ENCODE data around the gene PHLDB3. TPM values are rescaled to one million over a fixed set of nuclear protein-coding genes. Genes with fewer than 3 reads are reported as not detected.
"Not testable (repeated sequence)": the region's sequence is repeated elsewhere in the genome, so short reads cannot be mapped to it uniquely, and the experiment has no call there.

Gene PHLDB3
- total and polyA plus RNA-seq, 2 of the 13 experiments (the other 11 are each of a cell fraction or from before 2014, with no cell fraction given): 11.3 to 14.5 TPM

DNA sequence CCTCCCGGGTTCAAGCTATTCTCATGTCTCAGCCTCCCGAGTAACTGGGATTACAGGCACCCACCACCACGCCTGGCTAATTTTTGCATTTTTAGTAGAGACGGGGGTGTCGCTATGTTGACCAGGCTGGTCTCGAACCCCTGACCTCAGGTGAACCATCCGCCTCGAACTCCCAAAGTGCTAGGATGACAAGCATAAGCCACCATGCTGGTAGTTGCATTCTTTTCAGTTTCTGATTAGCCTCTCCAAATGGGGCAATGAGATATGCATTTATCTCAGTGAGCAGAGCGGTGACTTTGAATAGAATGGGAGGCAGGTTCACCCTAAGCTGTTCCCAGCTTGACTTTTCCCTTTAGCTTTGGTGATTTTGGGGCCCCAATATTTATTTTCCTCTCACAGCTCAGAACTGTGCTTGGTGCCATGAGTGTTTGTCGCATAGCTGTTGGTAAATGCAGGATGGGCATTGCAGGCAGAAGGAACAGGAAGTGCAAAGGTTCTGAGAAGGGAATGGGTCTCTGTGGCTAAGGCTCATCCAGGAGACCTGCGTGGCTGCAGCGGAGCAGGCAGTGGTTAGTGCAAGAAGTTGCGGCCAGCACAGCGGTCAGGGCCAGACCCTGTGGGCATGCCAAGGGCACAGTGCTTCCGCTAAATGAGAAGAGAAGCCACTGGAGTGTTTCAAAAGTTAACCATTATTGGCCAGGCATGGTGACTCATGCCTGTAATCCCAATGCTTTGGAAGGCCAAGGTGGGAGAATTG, 59.8 kb downstream of the PHLDB3 start:
- H3K36me3 ChIP-seq (replicated peaks in 1 of 2; ENCODE audit: control insufficient read depth in 1 of 2, insufficient read depth in 2 of 2, low read length in 2 of 2): no peaks in the 10 kb centered on the region
- TF ChIP-seq FOSL2 (CRISPR knock-in tag; IDR thresholded peaks at IDR 0.05): peak; percentile 21; the same call in 1 of the 2 replicates
- TF ChIP-seq, protein P1, sequence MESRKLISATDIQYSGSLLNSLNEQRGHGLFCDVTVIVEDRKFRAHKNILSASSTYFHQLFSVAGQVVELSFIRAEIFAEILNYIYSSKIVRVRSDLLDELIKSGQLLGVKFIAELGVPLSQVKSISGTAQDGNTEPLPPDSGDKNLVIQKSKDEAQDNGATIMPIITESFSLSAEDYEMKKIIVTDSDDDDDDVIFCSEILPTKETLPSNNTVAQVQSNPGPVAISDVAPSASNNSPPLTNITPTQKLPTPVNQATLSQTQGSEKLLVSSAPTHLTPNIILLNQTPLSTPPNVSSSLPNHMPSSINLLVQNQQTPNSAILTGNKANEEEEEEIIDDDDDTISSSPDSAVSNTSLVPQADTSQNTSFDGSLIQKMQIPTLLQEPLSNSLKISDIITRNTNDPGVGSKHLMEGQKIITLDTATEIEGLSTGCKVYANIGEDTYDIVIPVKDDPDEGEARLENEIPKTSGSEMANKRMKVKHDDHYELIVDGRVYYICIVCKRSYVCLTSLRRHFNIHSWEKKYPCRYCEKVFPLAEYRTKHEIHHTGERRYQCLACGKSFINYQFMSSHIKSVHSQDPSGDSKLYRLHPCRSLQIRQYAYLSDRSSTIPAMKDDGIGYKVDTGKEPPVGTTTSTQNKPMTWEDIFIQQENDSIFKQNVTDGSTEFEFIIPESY (CRISPR knock-in tag; IDR thresholded peaks at IDR 0.05): peak; percentile 73
- TF ChIP-seq, protein P2, sequence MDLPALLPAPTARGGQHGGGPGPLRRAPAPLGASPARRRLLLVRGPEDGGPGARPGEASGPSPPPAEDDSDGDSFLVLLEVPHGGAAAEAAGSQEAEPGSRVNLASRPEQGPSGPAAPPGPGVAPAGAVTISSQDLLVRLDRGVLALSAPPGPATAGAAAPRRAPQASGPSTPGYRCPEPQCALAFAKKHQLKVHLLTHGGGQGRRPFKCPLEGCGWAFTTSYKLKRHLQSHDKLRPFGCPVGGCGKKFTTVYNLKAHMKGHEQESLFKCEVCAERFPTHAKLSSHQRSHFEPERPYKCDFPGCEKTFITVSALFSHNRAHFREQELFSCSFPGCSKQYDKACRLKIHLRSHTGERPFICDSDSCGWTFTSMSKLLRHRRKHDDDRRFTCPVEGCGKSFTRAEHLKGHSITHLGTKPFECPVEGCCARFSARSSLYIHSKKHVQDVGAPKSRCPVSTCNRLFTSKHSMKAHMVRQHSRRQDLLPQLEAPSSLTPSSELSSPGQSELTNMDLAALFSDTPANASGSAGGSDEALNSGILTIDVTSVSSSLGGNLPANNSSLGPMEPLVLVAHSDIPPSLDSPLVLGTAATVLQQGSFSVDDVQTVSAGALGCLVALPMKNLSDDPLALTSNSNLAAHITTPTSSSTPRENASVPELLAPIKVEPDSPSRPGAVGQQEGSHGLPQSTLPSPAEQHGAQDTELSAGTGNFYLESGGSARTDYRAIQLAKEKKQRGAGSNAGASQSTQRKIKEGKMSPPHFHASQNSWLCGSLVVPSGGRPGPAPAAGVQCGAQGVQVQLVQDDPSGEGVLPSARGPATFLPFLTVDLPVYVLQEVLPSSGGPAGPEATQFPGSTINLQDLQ (CRISPR knock-in tag; IDR thresholded peaks at IDR 0.05): no peak
- no peak overlapping the region for H2AFZ ChIP-seq (ENCODE audit: low read length)
- ATAC-seq: no peak
- CTCF ChIA-PET (ENCODE audit: low intra/inter-chr PET ratio, low total read pairs): interaction anchor here (6.0 kb wide), 1 partner anchor 75 kb away, joined by 109 read pairs; no protein-coding TSS in a partner anchor
- H3K79me2 ChIP-seq (ENCODE audit: insufficient read depth, low read length): no peaks in the 10 kb centered on the region
- no peak overlapping the region for H3K27ac ChIP-seq (ENCODE audit: extremely low read length, insufficient read depth, low read length)
- no peak overlapping the region for H3K4me2 ChIP-seq (ENCODE audit: low read depth, low read length)
- BruUV-seq (replicated peaks): no TSS peak
- intact Hi-C loops (cut with micrococcal nuclease; ENCODE audit: unreplicated experiment) (no loop called here), in situ Hi-C loops (cut with HindIII; ENCODE audit: extremely low pct_ligation_motif_present, low pct_unique_long_range_greater_than_20kb) (loop anchor here (5.0 kb wide), 1 partner anchor 78 kb away; no protein-coding TSS in a partner anchor)
- no peak overlapping the region for H3K4me3 ChIP-seq (replicated peaks in 1 of 3; ENCODE audit: insufficient read depth in 1 of 3, low read depth in 2 of 3, low read length in 3 of 3)
- peaks cover 1 to 2% of the 10 kb centered on the region in 2 experiments; a peak in 1 of 5 replicates for H3K27me3 ChIP-seq (ENCODE audit: control insufficient read depth in 1 of 2, insufficient read depth in 2 of 2, low read length in 2 of 2)
- no peak for DNase-seq (ENCODE audit: low spot score)
- H3K9ac ChIP-seq (ENCODE audit: insufficient read depth, low read depth, low read length): no peak overlapping the region
- no peaks in the 10 kb centered on the region for H4K20me1 ChIP-seq (ENCODE audit: insufficient read depth, low read length)
- peaks cover 9% of the 10 kb centered on the region; the same call in 1 of the 2 replicates for H3K4me1 ChIP-seq (ENCODE audit: insufficient read depth, low read length)
- WGBS (ENCODE audit: low lambda C conversion rate): 73% methylated on average over 14 of the region's 15 CpGs
- no peaks in the 10 kb centered on the region for H3K9me3 ChIP-seq (ENCODE audit: low read length)
- POLR2A ChIA-PET: no interaction called here
- FAIRE-seq: no peak

DNA sequence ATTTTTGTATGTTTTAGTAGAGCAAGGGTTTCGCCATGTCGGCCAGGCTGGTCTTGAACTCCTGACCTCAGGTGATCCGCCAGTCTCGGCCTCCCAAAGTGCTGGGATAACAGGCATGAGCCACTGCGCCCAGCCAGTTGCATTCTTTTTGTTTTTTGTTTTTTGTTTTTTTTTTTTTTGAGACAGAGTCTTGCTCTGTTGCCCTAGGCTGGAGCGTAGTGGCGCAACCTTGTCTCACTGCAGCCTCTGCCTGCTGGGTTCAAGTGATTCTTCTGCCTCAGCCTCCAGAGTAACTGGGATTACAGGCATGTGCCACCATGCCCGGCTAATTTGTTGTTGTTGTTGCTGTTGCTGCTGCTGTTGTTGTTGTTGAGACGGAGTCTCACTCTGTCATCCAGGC, 60.5 kb downstream of the PHLDB3 start:
- ATAC-seq; intact Hi-C loops (cut with micrococcal nuclease; ENCODE audit: unreplicated experiment); H3K4me3 ChIP-seq (replicated peaks in 1 of 3; ENCODE audit: insufficient read depth in 1 of 3, low read depth in 2 of 3, low read length in 3 of 3); in situ Hi-C loops (cut with HindIII; ENCODE audit: extremely low pct_ligation_motif_present, low pct_unique_long_range_greater_than_20kb); H3K9ac ChIP-seq (ENCODE audit: insufficient read depth, low read depth, low read length); H3K9me3 ChIP-seq (ENCODE audit: low read length); H3K36me3 ChIP-seq (replicated peaks in 1 of 2; ENCODE audit: control insufficient read depth in 1 of 2, insufficient read depth in 2 of 2, low read length in 2 of 2); DNase-seq (ENCODE audit: low spot score); FAIRE-seq; BruUV-seq (replicated peaks); H2AFZ ChIP-seq (ENCODE audit: low read length); H3K27me3 ChIP-seq (ENCODE audit: control insufficient read depth in 1 of 2, insufficient read depth in 2 of 2, low read length in 2 of 2); H3K4me1 ChIP-seq (ENCODE audit: insufficient read depth, low read length); H3K27ac ChIP-seq (ENCODE audit: extremely low read length, insufficient read depth, low read length); H4K20me1 ChIP-seq (ENCODE audit: insufficient read depth, low read length); H3K79me2 ChIP-seq (ENCODE audit: insufficient read depth, low read length); H3K4me2 ChIP-seq (ENCODE audit: low read depth, low read length); POLR2A ChIA-PET: not testable (repeated sequence)
- CTCF ChIA-PET (ENCODE audit: low intra/inter-chr PET ratio, low total read pairs): interaction anchor here (6.0 kb wide), 1 partner anchor 75 kb away, joined by 109 read pairs; no protein-coding TSS in a partner anchor
- 39% methylated on average over 8 of the region's 9 CpGs for WGBS (ENCODE audit: low lambda C conversion rate)
